NCI-H2171 treated with DMSO at 0.1 percent for 48 hours (cell line): ENCODE measurements around the gene C2CD2L.
A peak's percentile ranks its signal among the peaks of the same experiment; 100 is the strongest.
"Not testable (repeated sequence)": the region's sequence is repeated elsewhere in the genome, so short reads cannot be mapped to it uniquely, and the experiment has no call there.

Experiments
- DNase-seq: peaks from one replicate; lab custom pipeline; 2025; lab: John Stamatoyannopoulos, UW

Gene C2CD2L

DNA sequence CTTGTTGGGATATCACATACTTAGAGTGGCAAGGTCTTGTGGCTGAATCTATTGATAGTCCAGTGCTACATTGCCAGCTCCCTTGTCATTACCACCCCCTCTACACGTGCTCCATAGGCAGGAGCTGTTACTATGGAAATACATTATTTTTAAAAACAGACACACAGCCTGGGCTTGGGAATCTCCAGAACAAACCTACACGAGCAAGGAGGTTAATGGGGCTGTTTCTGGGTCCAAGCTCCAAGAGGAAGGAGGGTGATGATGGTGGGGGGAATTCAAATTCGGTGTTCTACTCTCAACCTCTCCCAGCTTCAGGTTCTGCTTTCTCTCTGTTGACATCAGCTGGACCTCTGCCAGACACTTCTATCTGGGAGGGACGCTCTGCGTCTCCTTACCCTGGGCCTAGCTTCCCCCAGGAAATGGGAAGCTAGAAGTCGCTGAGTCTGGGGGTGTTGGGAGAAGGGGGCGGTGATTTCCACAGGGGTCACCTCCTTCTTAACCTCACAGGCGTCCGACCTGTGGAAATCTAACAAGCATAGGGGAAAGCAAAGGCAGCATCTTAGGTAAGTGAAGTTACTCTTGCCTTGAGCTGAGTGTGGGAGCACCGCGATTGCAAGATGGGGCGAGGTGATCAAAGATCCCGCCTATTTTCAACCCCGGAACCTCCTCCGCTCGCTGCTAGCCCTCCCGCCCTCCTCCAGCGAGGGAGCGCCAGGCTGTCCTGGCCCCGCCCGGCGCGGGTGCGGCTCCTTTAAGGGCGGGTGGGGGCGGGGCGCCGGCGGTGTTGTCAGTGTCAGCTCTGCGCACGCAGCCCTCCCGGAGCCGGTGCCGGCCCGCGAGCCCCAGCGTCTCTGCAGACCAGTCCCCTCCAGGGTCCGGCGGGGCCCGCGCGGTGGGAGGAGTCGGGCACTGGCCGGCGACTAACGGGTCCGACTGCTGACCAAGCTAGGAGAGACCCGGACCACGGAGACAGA, at the start of gene C2CD2L:
Gene C2CD2L (plus strand): TSS at position 781 of the 974 bp plus-strand sequence. CDS start 398 bp downstream, outside the sequence.
- peak; percentile 77 for DNase-seq

- not testable (repeated sequence) for DNase-seq
These were observed 48.0 kb upstream of the C2CD2L start for GRCh38 chr11:119059128-119059527.

DNA sequence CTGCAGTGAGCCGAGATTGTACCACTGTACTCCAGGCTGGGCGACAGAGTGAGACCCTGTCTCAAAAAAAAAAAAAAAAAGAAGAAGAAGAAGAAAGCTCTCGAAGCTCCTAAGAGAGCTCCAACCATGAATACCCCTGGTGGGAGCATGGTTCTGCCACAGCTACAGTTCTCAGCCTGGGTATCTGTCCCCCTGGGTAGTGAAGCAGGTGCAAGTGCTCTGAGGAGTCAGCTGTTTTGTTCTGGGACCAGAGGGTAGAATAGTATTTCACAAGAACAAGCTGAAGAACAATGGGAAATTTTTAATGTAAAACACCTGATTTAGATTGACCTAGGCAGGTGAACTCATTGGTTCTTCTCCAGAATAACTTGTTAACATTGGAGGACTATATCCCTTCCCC, 45.9 kb upstream of the C2CD2L start:
- DNase-seq, result no peak

DNA sequence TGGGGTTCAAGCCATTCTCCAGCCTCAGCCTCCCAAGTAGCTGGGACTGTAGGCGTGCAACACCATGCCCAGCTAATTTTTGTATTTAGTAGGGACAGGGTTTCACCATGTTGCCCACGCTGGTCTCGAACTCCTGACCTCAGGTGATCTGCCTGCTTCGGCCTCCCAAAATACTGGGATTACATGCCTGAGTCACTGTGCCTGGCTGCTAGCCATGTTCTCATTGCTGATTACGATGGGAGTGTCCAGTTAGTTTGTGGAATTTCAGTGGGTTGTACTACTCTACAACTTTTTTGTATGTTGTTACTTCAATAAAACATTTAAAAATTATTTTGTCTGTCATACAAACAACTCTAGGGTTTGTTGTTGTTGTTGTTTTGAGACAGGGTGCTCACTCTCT, 44.4 kb upstream of the C2CD2L start:
- no peak for DNase-seq

- no peak for DNase-seq
These were observed 41.8 kb upstream of the C2CD2L start for GRCh38 chr11:119065369-119065768.

DNA sequence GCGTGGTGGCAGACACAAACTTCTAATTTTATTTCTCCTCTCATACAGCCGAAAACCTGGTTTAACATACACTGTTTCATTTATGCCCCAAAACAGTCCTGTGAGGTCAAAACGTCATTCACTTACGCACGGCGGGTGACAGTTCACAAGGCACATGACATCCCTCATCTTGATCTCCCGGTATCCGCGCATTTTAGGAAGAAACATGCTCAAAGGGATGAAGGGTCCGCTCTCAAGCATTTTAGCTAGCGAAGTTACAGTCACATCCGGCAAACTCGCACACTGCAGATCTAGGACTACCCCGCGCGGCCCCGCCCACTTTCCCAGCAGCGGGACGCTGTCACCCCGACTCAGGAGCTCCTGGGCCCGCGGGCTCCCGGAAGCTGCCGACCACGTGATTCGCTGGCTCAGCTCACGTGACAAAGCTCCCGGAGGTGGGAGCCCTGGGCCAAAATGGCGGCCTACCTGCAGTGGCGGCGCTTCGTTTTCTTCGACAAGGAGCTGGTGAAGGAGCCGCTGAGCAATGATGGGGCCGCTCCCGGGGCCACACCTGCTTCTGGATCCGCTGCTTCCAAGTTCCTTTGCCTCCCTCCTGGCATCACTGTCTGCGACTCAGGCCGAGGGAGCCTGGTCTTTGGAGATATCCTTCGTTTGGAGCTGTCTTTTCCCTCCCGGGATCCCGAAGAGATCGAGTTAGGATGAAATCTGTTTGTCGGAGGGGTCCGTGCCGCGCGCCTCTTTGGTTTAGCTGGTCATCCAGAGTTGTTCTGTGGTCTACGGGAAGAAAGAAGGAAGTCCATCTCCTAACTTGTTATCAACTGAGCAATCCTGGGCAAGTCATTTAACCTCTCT, 39.5 kb upstream of the C2CD2L start, which contains the start of gene VPS11:
Gene VPS11 (plus strand): TSS at position 448 of the 852 bp plus-strand sequence. CDS start 6 bp downstream, at position 454.
- peak; percentile 89 for DNase-seq

DNA sequence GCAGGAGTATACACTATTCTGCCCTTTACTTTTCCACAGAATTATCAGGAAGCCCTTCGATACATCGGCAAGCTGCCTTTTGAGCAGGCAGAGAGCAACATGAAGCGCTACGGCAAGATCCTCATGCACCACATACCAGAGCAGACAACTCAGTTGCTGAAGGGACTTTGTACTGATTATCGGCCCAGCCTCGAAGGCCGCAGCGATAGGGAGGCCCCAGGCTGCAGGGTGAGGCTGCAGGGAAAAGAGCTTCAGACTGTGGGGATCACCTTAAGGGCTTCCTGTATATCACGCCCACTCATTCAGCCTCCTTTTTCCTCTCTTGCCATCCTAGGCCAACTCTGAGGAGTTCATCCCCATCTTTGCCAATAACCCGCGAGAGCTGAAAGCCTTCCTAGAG, 29.3 kb upstream of the C2CD2L start:
- no peak for DNase-seq

DNA sequence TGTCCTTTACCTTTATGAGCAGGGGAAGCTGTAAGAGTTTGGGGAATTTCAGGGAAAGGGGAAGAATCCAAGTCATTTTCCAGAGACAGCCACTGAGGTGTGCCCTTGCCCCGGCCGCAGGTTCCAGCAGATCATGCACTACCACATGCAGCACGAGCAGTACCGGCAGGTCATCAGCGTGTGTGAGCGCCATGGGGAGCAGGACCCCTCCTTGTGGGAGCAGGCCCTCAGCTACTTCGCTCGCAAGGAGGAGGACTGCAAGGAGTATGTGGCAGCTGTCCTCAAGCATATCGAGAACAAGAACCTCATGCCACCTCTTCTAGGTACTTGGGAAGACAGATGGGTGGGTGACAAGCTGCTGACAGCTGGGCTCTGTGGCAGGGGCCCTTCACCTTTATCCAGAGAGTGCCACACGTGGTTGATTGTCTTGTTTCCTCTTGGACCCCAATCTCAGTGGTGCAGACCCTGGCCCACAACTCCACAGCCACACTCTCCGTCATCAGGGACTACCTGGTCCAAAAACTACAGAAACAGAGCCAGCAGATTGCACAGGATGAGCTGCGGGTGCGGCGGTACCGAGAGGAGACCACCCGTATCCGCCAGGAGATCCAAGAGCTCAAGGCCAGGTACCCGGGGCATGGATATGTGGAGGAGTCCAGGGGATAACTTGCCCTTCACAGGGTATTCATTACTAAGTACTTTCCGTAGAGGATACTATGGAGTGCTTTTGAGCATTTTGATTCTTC, 28.3 kb upstream of the C2CD2L start:
- DNase-seq, result no peak

DNA sequence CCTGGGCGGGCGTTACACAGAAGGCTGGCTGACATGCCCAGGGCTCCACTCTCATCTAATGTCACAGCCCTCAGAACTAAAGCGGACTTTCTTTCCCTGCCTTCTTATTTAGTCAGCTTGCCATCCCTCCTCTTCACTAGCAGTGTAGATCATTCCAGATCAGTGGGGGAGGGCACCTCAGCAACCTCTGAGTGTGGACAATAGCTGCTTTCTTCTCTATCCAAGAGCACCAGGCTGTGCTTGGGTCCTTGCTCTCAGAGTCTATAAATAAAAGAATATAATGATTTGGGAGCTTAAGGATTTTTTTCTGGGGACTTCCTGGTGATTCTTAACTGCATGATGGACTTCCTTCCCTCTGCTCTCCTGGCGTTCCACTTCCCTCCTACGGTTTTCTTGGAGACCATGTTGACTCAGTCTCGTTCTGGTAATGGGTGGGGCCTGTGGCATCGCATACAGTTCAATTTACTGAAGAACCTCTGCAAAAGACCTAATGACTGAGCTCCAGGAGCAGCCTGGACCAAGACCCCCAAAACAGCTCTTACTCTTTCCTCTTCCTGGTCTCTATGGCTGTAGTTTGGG, 25.4 kb upstream of the C2CD2L start:
- no peak for DNase-seq

- DNase-seq, result peak; percentile 87
These were observed 22.3 kb upstream of the C2CD2L start, which contains the start of gene HMBS for GRCh38 chr11:119084663-119085436. TSS of gene HMBS (plus strand) at chr11:119084881. CDS start at chr11:119085034, 153 bp downstream.

- no peak for DNase-seq
These were observed 21.7 kb upstream of the C2CD2L start for GRCh38 chr11:119085437-119085847.

DNA sequence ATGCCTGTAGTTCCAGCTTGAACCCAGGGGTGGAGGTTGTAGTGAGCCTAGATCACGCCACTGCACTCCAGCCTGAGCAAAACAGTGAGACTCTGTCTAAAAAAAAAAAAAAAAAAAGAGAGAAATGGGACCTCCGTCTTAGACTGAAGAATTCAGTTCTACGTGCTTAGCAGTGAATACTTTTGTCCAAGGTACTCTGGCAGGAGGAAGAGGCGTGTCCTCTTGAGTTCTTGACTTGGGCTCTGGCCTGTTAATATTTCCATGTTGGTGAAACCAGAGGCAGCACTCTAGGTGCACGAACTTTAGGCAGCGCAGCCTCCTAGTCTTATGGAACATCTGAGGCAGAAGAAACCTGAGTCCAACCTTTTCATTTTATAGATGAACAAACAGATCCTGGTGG, 20.0 kb upstream of the C2CD2L start:
- DNase-seq, result no peak

GRCh38 chr11:119087747-119088241, 19.4 kb upstream of the C2CD2L start:
- DNase-seq, result no peak

DNA sequence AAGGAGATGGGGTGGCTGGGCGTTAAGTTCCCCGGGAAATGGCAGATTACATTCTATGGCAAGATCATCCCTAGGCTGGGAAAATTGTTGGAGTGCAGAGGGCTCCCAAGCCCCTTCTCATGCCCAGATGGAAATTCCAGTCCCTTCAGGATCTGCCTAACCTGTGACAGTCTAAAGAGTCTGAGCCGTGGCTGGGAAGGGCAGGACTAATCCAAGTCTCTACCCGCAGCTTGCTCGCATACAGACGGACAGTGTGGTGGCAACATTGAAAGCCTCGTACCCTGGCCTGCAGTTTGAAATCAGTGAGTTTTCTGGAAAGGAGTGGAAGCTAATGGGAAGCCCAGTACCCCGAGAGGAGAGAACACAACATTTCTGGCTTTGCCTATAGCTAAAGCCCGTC, 18.7 kb upstream of the C2CD2L start:
- no peak for DNase-seq

GRCh38 chr11:119089319-119089718, 17.8 kb upstream of the C2CD2L start:
- no peak for DNase-seq

GRCh38 chr11:119091178-119091577, 16.0 kb upstream of the C2CD2L start:
- no peak for DNase-seq

- no peak for DNase-seq
These were observed 14.9 kb upstream of the C2CD2L start for GRCh38 chr11:119091966-119092879.

DNA sequence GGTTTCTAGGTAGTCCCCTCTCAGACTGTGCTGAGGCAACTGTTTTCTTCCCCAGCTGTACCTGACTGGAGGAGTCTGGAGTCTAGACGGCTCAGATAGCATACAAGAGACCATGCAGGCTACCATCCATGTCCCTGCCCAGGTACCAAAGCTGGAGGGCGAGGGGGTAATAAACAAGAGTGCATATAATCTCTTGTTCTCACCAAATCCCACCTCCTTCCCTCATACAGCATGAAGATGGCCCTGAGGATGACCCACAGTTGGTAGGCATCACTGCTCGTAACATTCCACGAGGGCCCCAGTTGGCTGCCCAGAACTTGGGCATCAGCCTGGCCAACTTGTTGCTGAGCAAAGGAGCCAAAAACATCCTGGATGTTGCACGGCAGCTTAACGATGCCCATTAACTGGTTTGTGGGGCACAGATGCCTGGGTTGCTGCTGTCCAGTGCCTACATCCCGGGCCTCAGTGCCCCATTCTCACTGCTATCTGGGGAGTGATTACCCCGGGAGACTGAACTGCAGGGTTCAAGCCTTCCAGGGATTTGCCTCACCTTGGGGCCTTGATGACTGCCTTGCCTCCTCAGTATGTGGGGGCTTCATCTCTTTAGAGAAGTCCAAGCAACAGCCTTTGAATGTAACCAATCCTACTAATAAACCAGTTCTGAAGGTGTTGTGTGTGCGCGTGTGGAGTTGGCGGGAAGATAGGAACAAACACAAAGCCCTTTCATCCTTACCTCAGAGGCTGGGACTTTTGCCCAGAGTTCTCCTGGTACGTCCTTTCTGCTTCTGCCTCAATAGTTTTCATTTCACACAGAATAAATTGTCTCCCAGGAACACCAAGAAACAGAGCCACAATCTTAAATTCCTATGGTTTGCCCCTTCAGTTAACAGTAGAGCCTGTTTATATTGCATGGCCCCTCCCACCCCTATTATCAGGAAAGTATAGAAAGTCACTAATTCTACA, 14.0 kb upstream of the C2CD2L start:
- no peak for DNase-seq
